GM18520 (cell line): Measurements from ENCODE around the gene DSCAML1.
A peak's percentile ranks its signal among the peaks of the same experiment; 100 is the strongest.
"Not testable (repeated sequence)": the region's sequence is repeated elsewhere in the genome, so short reads cannot be mapped to it uniquely, and the experiment has no call there.

ENCODE experiments used
- ATAC-seq: cut with Tn5 transposase; IDR thresholded peaks from one replicate; pipeline ENCODE4 v1.9.1; 2021; ENCODE audit not compliant: unreplicated experiment

The DSCAML1 gene

GRCh38 chr11:117461396-117462182 is 335.4 kb downstream of the DSCAML1 start:
- ATAC-seq, result no peak

DNA sequence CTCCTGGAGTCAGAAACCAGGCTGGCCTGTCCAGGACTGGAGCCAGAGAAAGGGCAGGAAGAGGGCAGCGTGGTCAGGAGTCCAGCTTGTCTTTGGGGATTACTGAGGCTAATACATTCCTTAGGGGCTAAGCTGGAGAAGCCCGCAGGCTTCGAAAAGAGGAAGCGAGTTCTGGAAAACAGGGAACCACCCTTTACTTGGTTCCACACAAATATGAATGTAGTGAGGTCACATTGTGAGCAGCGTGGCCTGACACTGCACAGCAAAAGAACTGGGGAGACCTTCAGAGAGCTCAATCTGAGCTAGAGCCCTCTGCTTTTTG is 337.1 kb downstream of the DSCAML1 start:
- ATAC-seq, result no peak

DNA sequence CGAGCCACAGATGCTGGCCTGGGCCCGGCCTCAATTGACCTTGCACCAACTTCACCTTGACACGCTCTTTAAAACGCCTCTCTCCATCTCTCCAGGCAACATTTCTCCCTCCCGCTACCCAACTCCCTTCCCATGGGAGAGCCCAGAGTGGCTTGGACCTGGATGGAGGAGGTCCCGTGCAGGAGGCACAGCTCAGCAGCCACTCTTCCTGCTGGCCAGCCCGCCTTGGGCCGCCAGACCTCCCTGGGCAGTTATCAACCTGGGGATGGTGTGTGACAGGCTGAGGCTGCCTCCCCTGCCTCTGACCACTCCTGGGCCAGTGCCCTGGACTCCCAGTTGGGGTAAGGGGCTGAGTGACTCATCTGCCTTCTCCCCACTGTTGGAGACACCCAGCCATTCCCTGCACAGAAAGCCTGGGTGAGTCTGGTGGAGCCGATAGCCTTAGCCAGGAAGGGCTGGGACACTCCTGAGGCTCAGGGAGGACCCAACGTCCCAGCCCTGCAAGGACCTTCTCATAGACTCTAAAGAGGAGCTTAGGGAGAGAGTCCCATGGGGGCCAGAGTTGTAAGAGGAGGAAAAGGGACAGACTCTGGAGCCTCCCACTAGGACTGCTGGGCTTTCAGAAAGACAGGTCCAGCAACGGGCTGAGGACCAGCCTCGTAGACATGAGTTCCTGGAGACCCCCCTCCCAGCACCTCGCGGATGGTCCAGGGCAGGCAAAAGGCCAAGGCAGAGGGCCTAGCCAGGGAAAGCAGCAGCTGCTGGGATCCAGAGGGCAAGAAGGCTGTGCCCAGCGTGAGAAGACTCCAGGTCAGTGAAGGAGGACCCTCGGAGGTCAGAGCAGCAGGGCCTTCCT is 337.7 kb downstream of the DSCAML1 start:
- ATAC-seq, result no peak

GRCh38 chr11:117458275-117459122 is 338.5 kb downstream of the DSCAML1 start:
- no peak for ATAC-seq

GRCh38 chr11:117457835-117458234 is 339.2 kb downstream of the DSCAML1 start:
- ATAC-seq, result no peak

DNA sequence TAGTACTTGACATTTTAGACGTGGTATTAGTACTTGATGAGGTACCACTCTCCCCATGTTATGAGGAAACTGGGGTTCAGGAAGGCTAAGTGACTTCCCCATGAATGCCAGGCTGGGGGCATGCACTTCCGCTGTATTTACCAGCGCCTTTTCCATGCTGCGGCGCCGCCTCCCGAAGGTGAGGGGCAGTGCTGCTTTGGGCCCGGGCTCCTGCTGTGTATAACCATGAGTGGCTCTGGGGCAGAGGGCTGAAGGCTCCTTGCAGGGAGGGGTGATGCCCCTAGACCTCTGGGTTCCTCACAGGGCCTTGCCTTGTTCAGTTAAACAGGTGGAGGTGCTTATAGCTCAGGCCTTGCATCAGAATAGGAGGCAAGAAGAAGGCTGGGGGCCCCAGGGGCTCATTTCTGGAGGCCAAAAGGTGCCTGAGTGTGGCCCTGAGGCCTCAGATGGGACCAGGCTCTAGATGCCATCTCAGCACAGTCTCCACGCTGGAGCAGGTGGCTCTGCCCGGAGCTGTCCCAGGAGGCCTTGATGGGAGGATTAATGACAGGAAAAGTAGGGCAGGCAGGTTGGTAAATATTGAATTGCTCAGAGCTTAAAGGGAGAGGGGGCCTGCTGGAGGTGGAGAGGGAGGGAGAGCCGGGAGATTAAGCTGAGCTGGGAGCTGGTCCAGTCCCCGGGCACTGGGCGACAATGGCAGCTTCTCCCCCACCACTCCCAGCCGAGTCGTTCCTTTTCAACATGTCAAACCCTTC is 339.8 kb downstream of the DSCAML1 start:
- no peak for ATAC-seq

- ATAC-seq, result not testable (repeated sequence)
These were observed 340.3 kb downstream of the DSCAML1 start for GRCh38 chr11:117456721-117457029.

DNA sequence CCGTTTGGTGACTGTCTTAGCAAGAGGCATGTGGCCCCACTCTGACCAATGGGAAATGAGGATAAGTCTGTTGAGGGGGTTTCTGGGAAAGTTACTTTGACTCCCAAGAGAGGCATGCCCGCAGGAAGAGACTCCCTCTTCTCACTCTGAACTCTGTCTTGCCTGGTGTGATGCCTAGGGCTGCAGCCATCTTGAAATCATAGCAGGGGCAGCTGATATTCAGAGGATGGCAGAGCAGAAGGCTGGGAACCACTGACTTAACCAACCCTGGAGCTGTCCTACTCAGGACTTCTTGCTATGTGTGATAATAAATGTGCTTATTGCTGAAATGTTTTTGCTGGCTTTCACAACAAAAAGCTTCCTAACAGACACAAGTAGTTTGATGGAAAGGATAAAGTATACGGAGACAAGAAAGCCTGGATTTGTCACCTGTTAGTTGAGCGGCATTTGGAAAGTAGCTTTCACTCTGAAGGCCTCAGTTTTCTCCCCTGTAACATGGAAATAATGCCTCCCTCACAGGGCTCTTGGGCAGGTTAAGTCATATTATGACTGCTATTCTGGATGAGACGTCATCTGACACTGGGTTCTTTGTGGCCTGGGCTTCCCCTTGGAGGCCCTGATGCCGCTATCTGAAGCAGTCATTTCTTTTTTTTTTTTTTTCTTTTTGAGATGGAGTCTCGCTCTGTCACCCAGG is 340.8 kb downstream of the DSCAML1 start:
- ATAC-seq, result peak; percentile 72

- ATAC-seq, result no peak
These were observed 342.5 kb downstream of the DSCAML1 start for GRCh38 chr11:117454564-117454917.

- no peak for ATAC-seq
These were observed 343.0 kb downstream of the DSCAML1 start for GRCh38 chr11:117453886-117454563.

DNA sequence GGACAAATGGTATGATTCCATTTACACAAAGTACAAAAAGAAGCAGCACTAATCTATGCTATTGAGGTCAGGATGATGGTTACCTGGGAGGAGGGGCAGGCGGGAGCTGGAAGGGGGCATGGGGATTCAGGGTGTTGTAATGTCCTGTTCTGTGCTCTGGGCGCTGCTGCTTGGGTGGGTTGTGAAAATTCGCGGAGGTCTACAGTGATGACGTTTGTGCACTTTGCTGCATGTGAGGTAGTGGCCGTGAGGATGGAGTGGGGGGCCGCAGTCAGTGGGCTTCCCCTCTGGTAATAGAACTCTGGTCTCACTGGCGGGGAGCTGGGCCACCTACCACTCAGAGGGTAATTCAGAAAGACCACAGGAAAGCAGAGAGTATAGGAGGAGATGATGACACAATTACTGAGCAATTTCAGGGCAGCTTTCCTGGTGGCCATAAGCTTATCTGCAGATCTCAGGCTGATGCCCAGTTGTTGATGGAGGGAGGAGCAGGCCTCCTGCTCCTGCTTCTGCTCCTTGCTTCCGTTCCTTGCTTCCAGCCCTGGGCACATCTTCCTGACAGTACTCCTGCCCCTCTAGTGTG is 347.8 kb downstream of the DSCAML1 start:
- no peak for ATAC-seq

- no peak for ATAC-seq
These were observed 352.0 kb downstream of the DSCAML1 start for GRCh38 chr11:117444711-117445658.

DNA sequence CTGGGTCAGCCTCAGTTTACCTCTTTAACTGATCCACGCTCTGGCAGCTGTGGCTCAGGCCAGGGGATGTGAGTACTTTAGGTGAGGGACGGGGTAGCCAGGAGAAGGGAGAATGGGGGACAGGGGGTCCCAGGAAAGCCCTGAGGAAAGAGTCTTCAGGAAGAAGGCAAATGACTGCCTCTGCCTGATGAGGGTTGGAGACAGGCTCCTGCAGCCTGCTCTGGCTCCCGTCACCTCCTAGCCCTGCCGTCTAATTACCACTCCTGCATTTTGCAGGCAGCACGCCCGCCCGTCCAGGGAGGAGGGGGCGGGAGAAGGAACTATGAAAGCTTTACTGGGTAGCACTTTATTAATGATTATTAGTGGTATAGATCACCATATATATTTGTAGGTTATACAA is 352.8 kb downstream of the DSCAML1 start:
- no peak for ATAC-seq

- no peak for ATAC-seq
These were observed 353.5 kb downstream of the DSCAML1 start for GRCh38 chr11:117443266-117444186.

DNA sequence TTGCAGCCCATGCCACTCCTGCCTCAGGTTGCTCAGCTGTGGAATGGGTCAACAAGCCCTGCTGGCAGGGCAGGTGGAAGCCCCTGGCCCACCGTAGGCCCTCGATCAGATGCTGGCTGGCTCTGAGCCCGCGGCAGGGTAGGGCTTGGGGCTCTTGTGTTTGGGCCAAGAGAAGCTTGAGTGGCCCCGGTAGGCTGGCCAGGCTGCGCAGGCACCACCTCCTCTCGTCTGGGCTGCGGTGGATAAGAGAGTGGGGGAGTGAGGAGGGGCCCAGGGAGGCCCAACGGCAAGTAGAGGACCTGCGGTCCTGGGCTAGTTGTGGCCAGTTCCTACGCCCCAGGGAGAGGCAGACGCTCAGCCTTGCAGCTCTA is 354.2 kb downstream of the DSCAML1 start:
- ATAC-seq, result no peak

DNA sequence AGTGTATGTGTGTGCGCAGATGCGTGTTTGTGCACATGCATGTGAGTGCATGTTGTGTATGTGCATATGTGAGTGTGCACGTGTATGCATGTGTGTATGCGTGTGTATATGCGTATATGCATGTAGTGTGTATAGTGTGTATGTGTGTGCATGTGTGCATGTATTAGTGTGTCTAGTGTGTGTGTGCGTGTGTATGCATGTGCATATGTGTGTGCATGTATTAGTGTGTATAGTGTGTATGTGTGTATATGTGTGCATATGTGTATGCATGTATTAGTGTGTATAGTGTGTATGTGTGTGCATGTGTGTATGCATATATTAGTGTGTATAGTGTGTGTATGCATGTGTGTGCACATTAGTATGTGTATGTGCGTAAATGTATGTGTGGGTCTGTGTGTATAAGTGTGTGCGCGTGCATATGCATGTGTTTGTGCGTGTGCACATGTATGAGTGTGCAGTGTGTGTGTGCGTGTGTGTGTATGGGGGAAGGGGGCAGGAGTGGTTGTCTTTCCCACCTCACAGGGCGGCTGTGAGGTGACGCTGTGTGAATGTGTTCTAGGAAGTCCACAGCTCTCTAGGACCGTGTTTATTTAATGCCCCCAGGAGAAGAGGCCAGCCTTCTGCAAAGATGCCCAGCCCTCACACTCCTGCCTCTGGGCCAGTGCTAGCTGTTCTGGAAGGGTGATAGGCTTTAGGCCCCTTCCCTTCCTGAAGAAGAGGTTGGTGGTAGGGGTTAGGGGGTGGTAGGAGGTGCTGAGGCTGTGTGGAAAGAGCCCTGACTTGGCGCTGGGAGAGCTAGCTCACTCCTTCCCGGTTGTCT is 354.8 kb downstream of the DSCAML1 start:
- no peak for ATAC-seq
